B cell (primary cell): ENCODE results near the gene SPOP. TPM values are rescaled to one million over a fixed set of nuclear protein-coding genes. Genes with fewer than 3 reads are reported as not detected.
A peak's percentile ranks its signal among the peaks of the same experiment; 100 is the strongest.

Experiments
- ATAC-seq: fragments of 200-7000 bp; cut with Tn5 transposase; one replicate; pipeline ENCODE4 v1.10.0; 2021; ENCODE audit warnings: low read depth, mild to moderate bottlenecking, moderate number of reproducible peaks, moderate library complexity
- CTCF ChIA-PET: fragments of 350-600 bp; sonication (Branson Sonifier 250); formaldehyde crosslinking; loops from one replicate; lab custom pipeline; 2021; ENCODE audit warnings: antibody characterized with exemption, inconsistent platforms; lab: Charles Lee
- POLR2A ChIA-PET: fragments of 350-600 bp; sonication (Branson Sonifier 250); formaldehyde crosslinking; loops from one replicate; lab custom pipeline; 2021; ENCODE audit warnings: antibody characterized with exemption; lab: Charles Lee
- DNase-seq: peaks from one replicate; pipeline ENCODE4 v3.0.0; 2013
- H2AFZ ChIP-seq: 2 replicates; pipeline ENCODE4 v1.6.1; 2012; ENCODE audit warnings: mild to moderate bottlenecking, low read depth, low read length; ENCODE audit not compliant: insufficient read depth, poor library complexity, severe bottlenecking
- H3K27ac ChIP-seq, 2 donors: 1 replicate in 1 of 2; 2 replicates in 1 of 2; pipeline ENCODE4 v1.5.1; 2012 to 2013; ENCODE audit warnings: low read length in 2 of 2, mild to moderate bottlenecking in 2 of 2, moderate library complexity in 1 of 2
- H3K27me3 ChIP-seq, 4 experiments: fragments of 200-600 bp in 1 of 4; sonication (generic) in 1 of 4; replicated peaks in 1 of 4; 1 replicate in 2 of 4; 2 replicates in 2 of 4; pipeline versions ENCODE4 v1.6.1 to v1.7.0; 2013 to 2016; ENCODE audit warnings: low read length in 3 of 4, mild to moderate bottlenecking in 2 of 4, mixed read lengths in 1 of 4, moderate library complexity in 1 of 4; ENCODE audit not compliant: insufficient read depth in 4 of 4, control insufficient read depth in 3 of 4; ENCODE audit errors: control extremely low read depth in 1 of 4
- H3K36me3 ChIP-seq, 2 experiments: replicated peaks in 1 of 2; 1 replicate in 1 of 2; 2 replicates in 1 of 2; pipeline versions ENCODE4 v1.6.1 to v1.7.1; 2013; ENCODE audit warnings: low read length in 1 of 2; ENCODE audit not compliant: insufficient read depth in 2 of 2, control insufficient read depth in 1 of 2; ENCODE audit errors: control extremely low read depth in 1 of 2, extremely low read depth in 1 of 2
- H3K4me1 ChIP-seq, 2 donors: fragments of 200-600 bp in 1 of 2; sonication (generic) in 1 of 2; 1 replicate in 1 of 2; 2 replicates in 1 of 2; pipeline versions ENCODE4 v1.5.1 to v1.6.1; 2013 to 2017; ENCODE audit warnings: low read length in 2 of 2; ENCODE audit not compliant: control insufficient read depth in 2 of 2, insufficient read depth in 2 of 2
- H3K4me2 ChIP-seq: replicated peaks from 2 replicates; pipeline ENCODE3; 2012; ENCODE audit warnings: mild to moderate bottlenecking, low read depth, low read length; ENCODE audit not compliant: poor library complexity, severe bottlenecking
- H3K4me3 ChIP-seq, 5 experiments: fragments of 200-600 bp in 1 of 5; sonication (generic) in 1 of 5; 1 replicate in 3 of 5; 2 replicates in 2 of 5; pipeline versions ENCODE4 v1.5.1 to v1.7.0; 2011 to 2016; ENCODE audit warnings: low read length in 4 of 5, mild to moderate bottlenecking in 4 of 5, low read depth in 2 of 5, control low read depth in 1 of 5, moderate library complexity in 1 of 5; ENCODE audit not compliant: insufficient read depth in 1 of 5; ENCODE audit errors: control extremely low read depth in 1 of 5, extremely low read depth in 1 of 5
- H3K79me2 ChIP-seq: fragments of 200-600 bp; sonication (generic); one replicate; pipeline ENCODE4 v1.6.0; 2016; ENCODE audit warnings: low read length; ENCODE audit not compliant: control insufficient read depth, insufficient read depth
- H3K9ac ChIP-seq: fragments of 200-600 bp; sonication (generic); 2 replicates; pipeline ENCODE4 v1.6.1; 2017; ENCODE audit warnings: mild to moderate bottlenecking, low read length, moderate library complexity
- H3K9me3 ChIP-seq, 3 donors: one replicate each; pipeline versions ENCODE4 v1.6.1 to v1.7.1; 2013; ENCODE audit warnings: low read length in 2 of 3; ENCODE audit not compliant: control insufficient read depth in 2 of 3, insufficient read depth in 1 of 3; ENCODE audit errors: control extremely low read depth in 1 of 3
- H4K20me1 ChIP-seq: 2 replicates; pipeline ENCODE4 v1.6.0; 2012; ENCODE audit warnings: mild to moderate bottlenecking, low read length; ENCODE audit not compliant: insufficient read depth, control insufficient read depth, poor library complexity, severe bottlenecking
- H3K27ac Mint-ChIP-seq: one replicate; pipeline ENCODE4 v1.8.0; 2021; ENCODE audit warnings: mixed read lengths
- H3K27me3 Mint-ChIP-seq: one replicate; pipeline ENCODE4 v1.8.0; 2021; ENCODE audit warnings: mixed read lengths
- H3K4me1 Mint-ChIP-seq: one replicate; pipeline ENCODE4 v1.8.0; 2021; ENCODE audit warnings: mixed read lengths
- H3K4me3 Mint-ChIP-seq: one replicate; pipeline ENCODE4 v1.8.0; 2021; ENCODE audit warnings: mixed read lengths
- H3K9me3 Mint-ChIP-seq: one replicate; pipeline ENCODE4 v1.8.0; 2022; ENCODE audit warnings: mixed read lengths; ENCODE audit not compliant: insufficient read depth
- CTCF ChIP-seq: fragments of 200-600 bp; IDR thresholded peaks from one replicate; pipeline ENCODE4 v1.8.0; 2022; ENCODE audit warnings: antibody characterized with exemption, mild to moderate bottlenecking
- EZH2 ChIP-seq: IDR thresholded peaks from 2 replicates; pipeline ENCODE4 v1.6.1; 2012; ENCODE audit warnings: borderline replicate concordance, low read depth, mild to moderate bottlenecking, moderate library complexity, low read length; ENCODE audit not compliant: insufficient read depth, poor library complexity, severe bottlenecking
- WGBS: methylation state at CpG from one replicate; pipeline ENCODE4 v1.1.5; 2013; ENCODE audit warnings: missing lambda C conversion rate; ENCODE audit not compliant: insufficient coverage; 5-methylcytosine and 5-hydroxymethylcytosine counted together
- intact Hi-C: fragments of 100-400 bp; cut with micrococcal nuclease; formaldehyde crosslinking; loops from one replicate; pipeline ENCODE4 v1.10.0; 2022
- polyA plus RNA-seq: library from polyadenylated mRNA; depleted of rRNA; stranded (reverse); fragments of >200 nt; gene quantifications from 2 replicates; pipeline ENCODE4 v1.2.3, GENCODE V29; 2012
- total RNA-seq, 2 donors: library from RNA; stranded (reverse); fragments of 120-200 nt in 1 of 2; gene quantifications; 1 replicate in 1 of 2; 2 replicates in 1 of 2; pipeline versions ENCODE4 v1.2.3 to v1.2.4, GENCODE V29; 2013 to 2022

SPOP gene
- total and polyA plus RNA-seq, 2 donors (not counting 1 experiment from before 2014, with no cell fraction given), result 27.0 to 72.1 TPM

- H3K9me3 ChIP-seq, result peaks cover 0 to 3% (median 0%) of the 10 kb centered on the region in 3 donors
- no peaks in the 10 kb centered on the region for H4K20me1 ChIP-seq
- H3K79me2 ChIP-seq, result peaks cover 41% of the 10 kb centered on the region
- H3K9ac ChIP-seq, result peak overlapping the region; percentile 99
- H3K4me3 Mint-ChIP-seq, result peak overlapping the region; percentile 94
- H3K4me2 ChIP-seq, result peak overlapping the region; percentile 81
- peak overlapping the region; percentile 99 for H3K27ac Mint-ChIP-seq
- H3K4me1 ChIP-seq, result peaks cover 31 to 33% of the 10 kb centered on the region in 2 donors
- peak; percentile 96 for DNase-seq
- peak overlapping the region; percentile 68 for H2AFZ ChIP-seq
- intact Hi-C loops, result loop anchor here (5.0 to 10.0 kb wide), 4 partner anchors 180 to 483 kb away; partner anchors contain the start of genes NGFR, PHB1 and ZNF652
- peaks cover 46% of the 10 kb centered on the region for H3K4me1 Mint-ChIP-seq
- 0% methylated on average over 27 of the region's 34 CpGs for WGBS
- ChIA-PET CTCF (interaction anchor here (0.7 to 1.5 kb wide), 6 partner anchors 18 to 110 kb away, joined by 3 to 13 read pairs (median 4); partner anchors contain the start of gene FAM117A), POLR2A (interaction anchor here (0.5 to 1.2 kb wide), 10 partner anchors 30 to 1189 kb away, joined by 3 to 12 read pairs (median 4); partner anchors contain the start of genes FAM117A, SLC35B1 and TOB1)
- no peaks in the 10 kb centered on the region for H3K27me3 ChIP-seq
- H3K36me3 ChIP-seq, result peaks cover 4 to 23% of the 10 kb centered on the region in 2 experiments
- peak overlapping the region; percentile 73 to 97 (median 87) for H3K4me3 ChIP-seq
- peak overlapping the region; percentile 98 to 99 for H3K27ac ChIP-seq
- H3K27me3 Mint-ChIP-seq, result no peaks in the 10 kb centered on the region
- no peak for TF ChIP-seq EZH2
- TF ChIP-seq CTCF, result no peak
- ATAC-seq, result peak; percentile 44
- H3K9me3 Mint-ChIP-seq, result no peaks in the 10 kb centered on the region
These were observed 564 bp downstream of the SPOP start for GRCh38 chr17:49677134-49677932.
